AML-193 (cell line): ENCODE data around the gene KBTBD8.

Experiments
- DNase-seq, 2 experiments: peaks; one replicate each; lab custom pipeline; 2025; lab: John Stamatoyannopoulos, UW

KBTBD8 gene

DNA sequence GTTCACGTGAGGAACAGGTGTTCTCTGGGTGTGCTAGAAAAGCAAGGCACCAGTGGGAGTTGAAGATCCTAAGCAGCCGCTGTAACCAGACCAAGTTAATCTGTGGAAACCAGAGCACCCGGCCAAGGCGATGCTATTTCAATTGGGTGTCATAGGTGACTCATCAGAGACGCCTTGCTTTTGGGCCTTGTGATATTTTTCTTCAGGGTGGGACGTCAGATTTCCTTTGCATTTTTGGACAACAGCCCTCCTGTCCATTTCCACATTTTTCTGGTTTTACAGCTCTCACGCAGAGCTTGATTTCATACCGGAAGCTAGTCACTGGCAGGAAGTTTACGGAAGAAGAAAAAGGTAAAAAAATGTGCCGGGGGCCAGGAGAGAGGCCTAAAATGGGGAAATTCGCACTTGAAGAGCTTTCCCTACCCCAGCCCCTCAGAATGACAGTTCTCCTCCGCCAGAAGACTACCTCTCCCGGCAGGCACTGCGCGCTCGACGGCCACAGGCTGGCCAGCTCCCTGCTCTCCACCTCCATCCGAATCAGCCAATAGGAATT lies 471 bp upstream of the KBTBD8 start:
- peak in 1 of 2 experiments; percentile 87 for DNase-seq

DNA sequence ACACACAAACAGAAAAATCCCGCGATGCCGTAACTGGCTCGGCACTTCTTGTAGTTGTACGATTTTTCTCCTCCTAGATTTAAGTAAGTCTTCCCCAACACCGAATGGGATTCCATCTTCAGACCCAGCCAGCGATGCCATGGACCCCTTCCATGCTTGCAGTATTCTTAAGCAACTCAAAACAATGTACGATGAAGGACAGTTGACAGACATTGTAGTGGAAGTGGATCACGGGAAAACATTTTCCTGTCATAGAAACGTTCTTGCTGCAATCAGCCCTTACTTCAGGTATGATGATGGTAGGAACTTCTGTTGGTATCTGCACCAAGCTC lies 763 bp downstream of the KBTBD8 start:
- no peak for DNase-seq

DNA sequence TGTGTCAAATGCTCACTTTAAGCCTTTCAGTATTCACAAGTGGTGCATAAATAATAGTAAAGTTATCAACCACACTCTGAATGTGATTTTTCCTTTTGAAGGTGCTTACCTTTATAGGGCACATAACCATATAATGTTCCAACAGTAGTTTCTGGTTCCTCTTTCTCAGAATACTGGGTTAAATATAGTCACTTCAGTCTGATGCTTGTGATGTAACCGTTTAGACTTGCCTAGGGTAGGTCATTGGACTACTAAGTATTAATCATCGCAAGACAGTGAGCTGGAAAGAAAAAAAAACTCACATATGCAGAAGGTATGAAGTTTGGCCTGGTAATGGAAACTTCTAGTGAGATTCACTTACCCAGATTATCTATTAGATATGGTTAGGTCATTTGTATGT lies 1.9 kb downstream of the KBTBD8 start:
- DNase-seq = peak; percentile 91 to 94

DNA sequence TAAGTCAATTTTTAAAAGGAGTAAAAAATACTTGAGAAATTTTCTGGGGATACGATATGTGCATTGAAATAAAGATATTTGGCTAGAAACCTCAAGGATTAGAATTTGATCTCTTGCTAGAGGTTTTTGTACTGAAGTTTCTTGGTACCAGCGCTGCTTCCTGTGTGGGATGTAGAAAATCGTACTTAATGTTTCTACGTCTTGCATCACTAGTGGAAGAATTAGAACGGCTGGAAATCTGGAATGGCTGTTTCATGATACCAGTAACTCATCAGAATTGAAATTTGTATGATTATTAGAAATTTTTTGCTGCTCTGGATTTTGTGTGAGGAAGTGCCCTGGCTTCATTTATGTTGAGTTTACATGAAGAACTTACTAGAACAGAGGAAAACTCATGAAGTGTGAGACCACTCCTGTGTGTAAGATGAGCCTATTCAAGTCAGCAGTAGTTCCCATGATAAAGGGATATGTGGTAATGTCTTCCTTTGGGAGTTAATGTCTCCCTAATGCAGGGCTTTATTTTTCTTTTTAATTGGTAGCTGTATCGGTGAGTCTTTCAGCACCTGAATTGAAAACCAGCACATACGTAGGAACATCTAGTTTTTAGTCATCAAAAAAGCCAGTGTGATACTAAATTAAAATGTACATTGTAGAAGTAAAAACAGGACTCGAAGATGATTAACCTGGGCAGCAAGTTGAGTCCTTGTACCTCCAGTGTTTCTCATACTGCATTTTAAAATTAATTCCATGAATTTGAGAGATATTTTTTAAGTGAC lies 3.2 kb downstream of the KBTBD8 start:
- DNase-seq = no peak

DNA sequence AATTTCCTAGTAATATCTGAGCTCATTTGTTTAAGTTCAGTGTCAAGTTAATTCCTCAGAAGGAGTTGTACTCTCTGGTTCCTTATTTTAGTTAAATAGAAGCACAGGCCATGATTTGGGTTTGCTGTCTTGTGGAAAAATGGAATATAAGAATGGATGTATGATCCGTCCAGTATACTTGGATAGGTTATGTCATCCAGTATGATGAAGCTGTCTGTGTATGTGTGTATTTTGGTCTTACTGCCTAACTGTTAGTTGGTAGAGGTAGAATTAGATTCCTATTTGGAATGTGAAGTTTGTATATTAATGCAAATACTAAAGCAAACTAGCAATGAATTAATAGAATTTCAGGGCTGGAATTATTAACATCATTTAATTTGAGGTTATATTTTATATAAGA lies 7.9 kb downstream of the KBTBD8 start:
- no peak for DNase-seq

DNA sequence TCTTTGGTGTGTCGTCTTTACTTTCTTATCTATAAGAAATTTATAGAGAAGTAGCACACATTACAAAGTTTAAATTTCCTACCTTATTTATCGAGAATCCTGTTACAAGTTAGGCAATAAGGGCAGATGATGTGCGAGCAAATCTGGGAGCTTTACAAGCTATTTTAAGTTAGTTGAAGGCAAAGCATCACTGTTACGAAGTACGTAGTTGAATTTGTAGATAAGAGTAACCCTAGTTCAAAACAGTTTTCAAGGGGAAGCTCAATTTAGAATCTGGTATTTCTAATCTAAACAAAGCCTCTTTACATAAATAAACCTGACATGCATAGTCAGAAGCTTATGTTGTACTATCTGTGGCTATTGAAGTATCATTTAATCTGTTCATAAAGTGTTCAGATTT lies 8.4 kb downstream of the KBTBD8 start:
- DNase-seq = no peak

DNA sequence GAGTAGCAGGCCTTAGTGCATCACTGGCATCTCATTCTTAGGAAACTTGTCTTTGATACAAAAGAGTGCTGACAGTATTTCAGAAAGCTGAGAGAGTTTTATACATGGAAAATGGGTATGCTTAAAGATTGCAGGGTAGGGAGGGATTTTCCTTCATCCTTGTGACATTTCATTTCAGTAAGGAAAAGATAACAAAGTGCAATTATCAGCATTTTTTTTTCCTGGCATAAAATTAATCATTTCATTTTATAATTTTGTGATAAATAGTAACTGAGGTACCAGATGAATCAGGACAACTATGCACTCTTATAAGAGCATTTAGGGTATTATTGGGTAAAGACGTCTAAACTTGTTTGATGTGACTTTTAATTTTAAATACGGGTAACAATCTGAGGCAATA lies 10.3 kb downstream of the KBTBD8 start:
- DNase-seq = no peak

DNA sequence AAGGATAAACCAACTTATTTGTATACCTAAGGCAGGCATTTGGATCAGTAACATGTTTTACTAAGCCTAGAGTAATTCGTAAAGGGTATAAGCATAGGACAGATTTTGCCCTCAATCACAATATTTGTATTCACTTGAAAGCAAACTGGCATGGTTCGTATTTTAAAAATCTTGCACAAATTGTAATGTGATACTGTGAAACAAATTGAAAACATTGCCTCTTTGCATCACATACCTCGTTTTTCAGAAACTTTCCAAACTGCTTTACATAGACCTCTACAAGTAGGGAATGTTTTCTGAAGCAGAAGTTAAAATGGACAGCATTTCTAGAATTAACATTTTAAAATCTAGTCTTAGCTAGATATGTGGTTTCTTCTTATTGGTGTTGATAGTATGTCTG lies 11.6 kb downstream of the KBTBD8 start:
- DNase-seq = no peak

DNA sequence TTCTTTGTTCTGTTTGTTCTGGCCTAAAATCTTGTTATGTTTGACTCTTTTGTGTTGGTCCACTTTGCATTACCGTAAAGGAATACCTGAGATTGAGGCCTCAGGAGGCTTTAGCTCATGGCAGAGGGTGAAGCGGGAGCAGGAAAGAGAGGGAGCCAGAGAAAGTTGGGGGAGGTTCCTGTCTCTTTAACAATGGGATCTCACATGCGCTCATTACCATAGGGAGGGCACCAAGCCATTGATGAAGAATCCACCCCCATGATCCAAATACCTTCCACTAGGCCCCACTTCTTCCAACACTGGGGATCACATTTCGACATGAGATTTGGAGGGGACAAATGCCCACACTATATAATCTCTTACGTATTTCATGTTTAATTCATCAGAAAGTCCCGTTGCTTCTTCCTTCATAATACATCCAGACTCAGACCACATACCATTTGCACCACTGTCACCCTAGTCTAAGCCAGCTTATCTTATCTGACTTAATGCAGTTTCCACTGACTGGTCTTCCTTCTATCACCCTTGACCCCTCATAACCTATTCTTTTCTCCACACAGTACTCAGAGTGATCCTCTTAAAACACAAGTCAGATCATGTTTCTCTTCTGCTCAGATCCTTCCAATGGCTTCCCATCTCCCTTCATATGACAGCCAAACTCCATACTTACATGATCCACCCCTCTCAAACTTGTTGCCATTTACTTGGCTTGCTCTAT lies 13.5 kb downstream of the KBTBD8 start:
- no peak for DNase-seq

DNA sequence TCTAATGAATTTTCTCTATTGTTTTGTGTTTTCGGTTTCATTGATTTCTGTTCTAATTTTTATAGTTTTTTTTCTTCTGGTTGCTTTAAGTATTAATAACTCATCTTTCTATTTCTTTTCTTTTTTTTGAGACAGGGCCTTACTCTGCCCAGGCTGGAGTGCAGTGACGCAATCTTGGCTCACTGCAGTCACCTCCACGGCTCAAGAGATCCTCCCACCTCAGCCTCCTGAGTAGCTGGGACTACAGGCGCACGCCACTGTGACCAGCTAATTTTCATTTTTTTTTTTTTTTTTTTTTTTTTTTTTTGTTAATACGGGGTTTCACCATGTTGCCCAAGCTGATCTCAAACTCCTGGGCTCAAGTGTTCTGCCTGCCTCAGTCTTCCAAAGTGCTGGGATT lies 14.5 kb downstream of the KBTBD8 start:
- DNase-seq = no peak

DNA sequence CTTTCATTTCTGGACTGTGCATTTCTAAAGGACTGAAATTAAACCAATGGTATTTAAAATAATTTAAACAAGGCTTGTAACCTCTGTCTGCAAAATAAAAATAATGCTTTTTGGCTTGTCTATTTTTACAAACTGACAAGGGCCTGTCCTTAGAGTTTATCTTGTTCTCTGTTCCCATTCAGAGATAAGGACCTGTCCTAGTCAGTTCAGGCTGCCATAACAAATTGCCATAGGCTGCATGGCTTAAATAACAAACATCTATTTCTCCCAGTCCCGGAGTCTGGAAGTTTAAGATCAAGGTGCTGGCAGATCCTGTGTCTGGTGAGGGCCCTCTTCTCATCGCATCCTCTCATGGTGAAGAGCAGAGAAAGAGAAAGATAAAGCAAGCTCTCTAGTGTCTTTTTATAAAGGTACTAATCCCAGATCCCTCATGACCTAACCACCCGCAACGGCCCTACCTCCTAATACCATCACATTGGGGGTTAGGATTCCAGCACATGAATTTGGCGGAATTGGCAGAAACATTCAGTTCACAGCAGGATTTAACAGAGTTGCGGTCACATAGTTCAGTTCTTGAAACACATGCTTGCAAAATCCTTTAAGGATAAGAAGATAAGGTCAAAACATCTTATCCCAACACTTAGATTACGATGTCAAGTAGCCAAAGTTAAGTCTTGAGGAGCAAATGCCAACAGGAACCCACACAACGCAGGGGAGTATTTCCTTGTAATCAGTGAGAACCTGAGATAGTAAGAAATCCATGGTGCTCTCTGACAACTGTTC lies 17.8 kb downstream of the KBTBD8 start:
- no peak for DNase-seq

DNA sequence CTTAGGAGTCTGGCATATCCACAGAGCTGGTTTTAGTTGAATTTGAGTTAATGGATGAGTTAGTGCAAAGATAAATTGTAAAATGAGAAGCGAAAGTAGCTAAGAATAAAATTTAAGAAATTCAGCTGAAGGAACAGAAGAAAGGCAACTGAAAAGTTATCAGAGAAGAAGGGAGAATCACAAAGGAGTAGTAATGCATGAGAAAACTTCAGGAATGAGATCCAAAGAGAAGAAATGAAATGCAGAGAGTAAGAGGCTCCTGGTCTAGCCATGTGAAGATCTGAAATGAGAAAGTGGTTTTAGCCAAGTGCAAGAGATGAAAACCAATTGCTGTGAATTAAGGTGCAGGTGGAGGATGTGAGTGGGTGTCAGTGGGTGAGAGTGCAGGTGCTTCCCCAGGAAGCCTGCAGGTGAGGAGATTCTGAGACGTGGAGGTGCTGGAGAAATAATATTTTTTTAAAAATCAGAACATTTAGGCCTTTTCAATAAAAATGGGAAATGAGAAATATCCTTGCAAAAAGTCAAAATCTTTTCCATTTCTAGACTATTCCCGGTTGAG lies 18.5 kb downstream of the KBTBD8 start:
- no peak for DNase-seq

DNA sequence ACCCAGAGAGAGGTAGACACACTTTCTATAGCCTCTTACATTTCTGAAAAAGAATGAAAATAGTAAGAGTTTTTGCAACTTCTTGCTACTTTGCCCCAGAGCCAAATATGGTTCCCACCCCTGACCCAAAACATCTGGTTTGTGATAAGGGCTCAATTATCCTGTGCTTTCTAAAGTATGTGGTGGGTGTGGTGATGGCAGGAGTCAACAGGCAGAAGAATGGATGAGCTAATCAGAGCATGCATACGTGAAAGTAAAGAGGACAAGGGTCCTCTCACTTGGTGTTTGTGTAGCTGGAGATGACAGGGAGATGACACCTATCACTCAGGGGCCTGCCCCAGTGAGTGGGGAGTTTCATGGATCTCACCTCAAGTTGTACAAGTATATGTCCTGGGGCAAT lies 19.1 kb downstream of the KBTBD8 start:
- no peak for DNase-seq

DNA sequence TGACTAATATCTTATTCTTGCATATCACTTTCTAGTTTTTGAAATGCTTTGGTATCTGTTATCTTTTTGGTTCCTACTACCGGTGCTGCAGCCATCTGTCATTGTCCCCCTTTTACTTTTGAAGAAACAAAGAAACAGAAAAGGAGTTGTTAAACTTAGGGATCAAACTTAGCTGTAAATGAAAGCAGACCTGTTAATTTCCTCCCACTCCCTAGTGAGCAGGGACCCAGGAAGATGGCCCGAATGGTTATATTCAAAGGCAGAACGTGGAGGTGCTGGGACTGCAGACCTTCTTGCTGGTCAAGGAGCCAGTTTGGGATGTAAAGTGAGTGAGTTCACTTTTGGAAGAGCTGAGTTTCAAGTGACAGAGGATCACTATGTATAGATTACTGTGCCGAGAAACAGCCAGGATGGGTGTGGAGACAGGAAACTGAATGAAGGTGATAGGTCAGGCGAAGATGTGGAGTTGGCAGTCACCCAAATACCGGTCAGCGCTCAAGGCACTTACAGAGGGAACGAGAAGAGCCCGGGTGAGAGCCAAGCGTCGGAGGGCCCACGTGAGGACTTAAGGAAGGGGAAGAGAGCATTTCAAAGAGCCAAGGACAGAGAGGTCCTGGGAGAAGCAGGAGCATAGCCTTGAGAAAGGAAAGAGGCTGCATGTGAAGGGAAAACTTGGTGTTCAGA lies 20.1 kb downstream of the KBTBD8 start:
- no peak for DNase-seq

DNA sequence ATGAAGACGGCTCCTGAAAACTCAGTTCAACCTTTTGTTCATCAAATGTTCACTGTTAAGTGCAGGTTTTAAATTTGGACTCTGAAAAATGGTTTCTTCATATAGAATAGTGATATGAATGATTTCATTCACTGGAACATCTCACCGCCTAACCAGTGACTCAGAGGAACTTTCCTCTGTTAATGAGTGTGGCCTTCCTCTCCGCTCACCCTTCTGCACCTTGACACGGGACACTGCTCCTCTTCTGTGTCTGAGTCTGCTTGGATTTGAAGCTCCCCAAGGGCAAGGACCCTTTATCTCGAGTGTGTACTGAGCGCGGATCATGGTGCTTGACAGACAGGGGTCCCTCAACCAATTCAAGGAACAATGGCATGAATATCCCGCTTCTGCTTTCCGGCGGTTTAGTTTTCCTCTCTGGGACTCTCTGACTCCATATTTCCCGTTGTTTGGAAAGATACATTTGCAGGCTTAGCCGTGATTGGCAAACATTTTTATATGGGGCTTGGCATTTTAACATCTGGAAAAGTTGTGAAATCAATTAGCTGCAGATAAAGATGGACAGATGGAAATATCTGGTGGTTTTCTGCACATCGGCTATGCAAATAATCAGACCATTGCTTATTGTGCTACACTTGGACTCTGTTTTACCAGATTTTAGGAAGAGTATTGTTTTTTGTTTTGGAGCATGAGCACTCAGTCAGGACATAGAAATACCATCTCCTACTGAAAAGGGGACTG lies 20.9 kb downstream of the KBTBD8 start:
- DNase-seq = no peak

DNA sequence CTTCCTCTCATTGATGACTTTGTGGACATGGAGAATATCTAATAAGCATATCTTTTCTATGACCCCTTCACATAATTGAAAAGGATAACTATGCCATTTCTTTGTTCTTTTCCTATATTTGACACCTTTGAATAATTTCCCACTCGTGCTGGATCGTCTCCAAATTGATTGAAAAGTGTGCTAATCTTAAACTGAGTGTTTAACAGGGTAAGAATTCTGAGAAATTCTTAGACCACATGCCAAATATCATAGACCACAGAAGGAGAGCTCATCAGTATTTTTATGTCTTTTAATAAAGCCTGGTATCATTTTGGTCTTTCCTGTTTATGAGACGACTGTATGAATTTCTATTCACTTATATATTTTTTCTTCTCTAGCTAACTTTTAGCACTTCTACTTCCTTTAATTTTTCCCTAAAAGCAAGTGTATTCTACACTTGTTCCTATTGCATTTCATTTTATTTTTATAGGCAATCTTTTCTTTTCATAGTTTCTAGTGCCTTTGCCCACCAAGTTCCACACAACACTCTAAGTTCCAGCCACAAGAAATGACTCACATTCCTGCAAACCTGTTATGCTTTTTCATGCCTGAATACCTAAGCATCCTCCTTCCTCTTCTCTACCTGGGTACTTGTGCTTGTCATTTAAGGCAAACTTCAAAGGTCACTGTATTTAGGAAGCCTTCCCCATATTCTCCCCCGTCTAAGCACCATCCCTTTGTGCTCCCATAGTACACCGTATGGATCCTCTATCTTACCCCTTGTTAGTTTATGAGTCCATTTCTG lies 30.1 kb downstream of the KBTBD8 start:
- no peak for DNase-seq

DNA sequence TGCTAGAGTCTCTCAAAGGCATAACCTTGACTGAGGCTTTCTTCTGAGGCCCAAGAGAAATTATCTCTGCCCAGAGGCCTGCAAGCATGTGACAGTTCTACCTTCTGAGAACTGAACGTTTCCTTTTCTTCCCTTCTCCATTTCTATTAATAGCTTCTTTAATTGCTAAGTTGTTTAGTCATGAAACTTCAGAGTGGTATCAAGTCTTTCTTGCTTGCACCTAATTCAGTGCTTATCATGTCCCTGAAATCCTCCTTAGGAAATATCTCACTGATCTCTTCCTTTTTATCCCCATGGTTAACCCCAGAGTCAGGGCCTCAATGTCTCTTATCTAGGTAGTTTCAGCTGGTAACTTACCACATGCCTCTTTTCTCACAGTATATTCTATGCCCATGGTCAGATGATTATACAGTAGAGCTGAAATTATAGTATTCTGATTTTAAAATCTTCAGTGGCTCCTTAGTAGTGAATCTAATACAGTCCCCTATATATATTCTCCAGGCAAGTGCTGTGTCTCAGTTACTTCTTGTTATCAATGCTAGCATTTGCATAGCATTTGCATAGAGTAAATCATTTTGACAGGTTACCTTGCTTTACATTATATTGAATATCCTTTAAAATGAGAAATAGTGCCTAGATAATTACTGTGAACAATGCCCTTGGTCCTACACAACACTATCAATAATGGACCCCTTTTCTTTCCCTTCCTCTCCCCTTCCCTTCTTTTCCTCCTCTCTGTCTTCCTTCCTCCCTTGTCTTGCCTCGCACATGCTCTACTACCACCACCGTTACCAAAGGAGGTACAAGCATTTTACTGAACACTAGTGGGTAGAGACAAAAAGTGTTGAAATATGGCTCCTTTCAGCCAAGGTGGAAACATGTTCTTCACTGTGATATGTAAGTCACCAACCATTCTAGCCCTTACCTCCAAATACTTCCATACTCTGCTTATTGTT lies 33.0 kb downstream of the KBTBD8 start:
- no peak for DNase-seq

DNA sequence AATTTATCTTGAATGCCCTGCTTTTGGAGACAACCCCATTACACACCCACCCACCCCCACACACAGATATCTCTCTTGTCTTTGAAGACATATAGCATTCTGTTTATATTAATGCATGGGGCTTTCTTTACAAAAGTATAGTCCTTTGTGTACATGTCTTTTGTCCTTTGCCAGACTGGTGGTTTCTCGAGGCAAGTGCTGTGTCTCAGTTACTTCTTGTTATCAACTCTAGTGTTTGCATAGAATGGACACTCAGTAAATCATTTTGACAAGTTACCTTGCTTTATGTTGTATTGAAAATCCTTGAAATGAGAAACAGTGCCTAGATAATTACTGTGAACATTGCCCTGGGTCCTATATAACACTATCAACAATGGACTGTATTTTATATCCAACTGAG lies 33.9 kb downstream of the KBTBD8 start:
- DNase-seq = no peak

DNA sequence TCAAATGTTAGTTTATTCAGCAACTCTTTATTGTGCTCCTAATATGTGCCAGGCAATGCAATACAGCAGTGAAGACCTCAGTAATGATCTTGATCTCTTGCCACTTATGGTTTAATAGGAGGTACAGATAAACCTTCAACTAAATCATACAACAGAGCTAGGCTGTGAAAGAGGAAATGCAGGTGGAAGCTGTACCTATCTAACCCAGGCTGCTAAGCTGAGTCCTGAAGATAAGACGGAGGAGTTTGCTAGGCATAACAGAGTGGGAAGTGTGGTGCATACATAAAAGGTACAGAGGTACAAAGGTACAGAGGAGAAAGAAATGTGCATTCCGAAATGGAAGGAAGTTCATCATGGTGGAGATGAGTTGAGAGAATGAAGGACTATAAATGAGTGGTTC lies 35.0 kb downstream of the KBTBD8 start:
- no peak for DNase-seq
